Subcutaneous adipose tissue (tissue), 4 donors: ENCODE results near the gene GEMIN4. TPM values are rescaled to one million over a fixed set of nuclear protein-coding genes. Genes with fewer than 3 reads are reported as not detected.

ENCODE experiments used
- CTCF ChIP-seq: fragments of 450-650 bp; IDR thresholded peaks from one replicate; pipeline ENCODE4 v1.5.1; 2016; ENCODE audit warnings: low read depth, mild to moderate bottlenecking, control low read depth, antibody characterized with exemption, moderate library complexity
- total RNA-seq, 4 donors: library from RNA; depleted of rRNA; stranded (reverse); fragments of >200 nt; gene quantifications; one replicate each; pipeline ENCODE4 v1.1.0, GENCODE V29; 2016

Gene GEMIN4
- total RNA-seq, 4 donors from 2014 or later: 11.1 to 25.1 (median 14.7) TPM

GRCh38 chr17:787641-788221 lies 35.7 kb upstream of the GEMIN4 start:
- no peak for TF ChIP-seq CTCF

DNA sequence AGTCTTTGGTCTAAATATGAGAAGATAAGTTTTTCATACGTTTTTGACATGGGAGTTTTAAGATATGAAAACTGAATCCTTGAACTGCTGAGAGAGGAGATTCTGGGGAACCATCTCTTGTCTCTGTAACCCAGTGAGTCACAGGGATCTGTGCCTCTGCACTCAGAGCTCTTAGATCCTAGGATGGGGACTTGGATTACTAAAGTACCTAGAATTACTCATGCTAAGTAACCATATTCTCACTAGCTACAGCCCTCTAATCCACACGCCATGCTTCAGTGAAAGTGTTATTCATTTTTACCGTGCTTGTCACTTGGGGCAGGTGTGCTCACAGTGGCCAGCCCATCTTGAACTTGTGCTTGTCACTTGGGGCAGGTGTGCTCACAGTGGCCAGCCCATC lies 32.1 kb upstream of the GEMIN4 start:
- no peak for TF ChIP-seq CTCF

DNA sequence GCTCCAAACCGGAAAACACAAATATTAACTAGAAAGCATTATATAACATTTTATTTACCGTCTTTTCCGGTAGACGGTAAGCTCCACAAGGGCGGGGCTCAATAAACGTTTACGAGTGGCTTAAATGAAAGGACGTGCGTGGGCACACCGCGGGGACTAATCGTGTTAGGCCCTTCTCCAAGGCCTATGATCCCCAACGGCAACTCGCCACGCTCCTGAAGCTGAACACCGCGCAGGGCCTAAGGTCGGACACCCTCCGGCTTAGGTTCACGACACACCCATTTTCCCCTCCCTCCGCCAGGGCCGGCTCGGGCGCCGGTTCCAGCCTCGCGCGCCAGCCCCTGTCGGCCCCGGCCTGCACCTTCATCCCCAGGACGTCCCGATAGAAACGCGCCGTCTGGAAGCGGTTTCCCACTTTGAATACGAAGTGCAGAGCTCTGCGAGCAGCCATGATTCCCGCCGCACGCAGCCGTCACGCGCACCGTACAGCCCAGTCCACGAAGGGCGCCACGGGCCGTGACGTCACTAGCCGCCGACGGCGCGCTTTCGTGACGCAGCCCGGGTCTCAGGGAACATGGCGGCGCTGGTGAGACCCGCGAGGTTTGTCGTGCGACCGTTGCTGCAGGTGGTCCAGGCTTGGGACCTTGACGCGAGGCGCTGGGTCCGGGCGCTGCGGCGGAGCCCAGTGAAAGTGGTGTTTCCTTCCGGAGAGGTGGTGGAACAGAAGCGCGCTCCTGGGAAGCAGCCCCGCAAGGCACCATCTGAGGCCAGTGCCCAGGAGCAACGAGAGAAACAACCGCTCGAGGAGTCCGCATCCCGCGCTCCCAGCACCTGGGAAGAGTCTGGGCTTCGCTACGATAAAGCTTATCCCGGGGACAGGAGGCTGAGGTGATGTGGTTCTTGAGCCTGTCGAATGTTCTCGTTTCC lies 30.0 kb upstream of the GEMIN4 start, which contains the start of the genes GLOD4 and MRM3:
Gene GLOD4, minus strand, starts transcription at position 476 of the 927 bp plus-strand sequence. Its CDS starts 25 bp downstream, at position 451.
Gene MRM3, plus strand, starts transcription at position 549 of the 927 bp plus-strand sequence. Its CDS starts 26 bp downstream, at position 575.
- TF ChIP-seq CTCF: no peak

DNA sequence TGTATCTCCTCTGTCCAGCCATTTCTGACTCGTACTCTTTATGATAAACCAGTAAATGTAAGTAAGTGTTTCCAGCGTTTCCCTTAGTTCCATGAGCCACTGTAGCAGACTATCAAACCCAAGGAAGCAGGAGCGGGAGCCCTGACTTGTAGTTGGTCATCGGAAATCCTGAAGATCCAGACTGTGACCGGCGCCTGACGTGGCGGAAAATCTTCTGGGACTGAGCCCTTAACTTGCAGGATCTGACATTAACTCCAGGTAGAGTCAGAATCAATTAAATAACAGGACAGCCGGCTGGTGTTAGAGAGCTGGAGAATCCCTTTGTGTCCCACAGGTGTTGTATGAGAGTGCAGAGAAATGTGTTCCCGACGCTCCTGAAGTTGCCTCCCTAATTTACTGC lies 26.0 kb upstream of the GEMIN4 start:
- no peak for TF ChIP-seq CTCF

GRCh38 chr17:774313-774584 lies 22.2 kb upstream of the GEMIN4 start:
- TF ChIP-seq CTCF: no peak

- no peak for TF ChIP-seq CTCF
Measured at GRCh38 chr17:773467-774312, 21.6 kb upstream of the GEMIN4 start.

- no peak for TF ChIP-seq CTCF
Measured at GRCh38 chr17:773016-773415, 21.0 kb upstream of the GEMIN4 start.
